Natural killer cell (primary cell): ENCODE measurements around the gene OGFR. TPM values are rescaled to one million over a fixed set of nuclear protein-coding genes. Genes with fewer than 3 reads are reported as not detected.

ENCODE experiments used
- ATAC-seq, 3 donors: fragments of 150-1000 bp in 2 of 3; fragments of 200-7000 bp in 1 of 3; cut with Tn5 transposase; 1 replicate in 1 of 3; 2 replicates in 2 of 3; pipeline ENCODE4 v1.10.0; 2021; ENCODE audit warnings: mild to moderate bottlenecking in 2 of 3, moderate library complexity in 2 of 3
- DNase-seq, 2 donors: peaks; one replicate each; pipeline versions ENCODE4 v3.0.0 to v3.0.0-alpha.2; 2013 to 2021; ENCODE audit warnings: mixed read lengths in 1 of 2
- H3K27ac ChIP-seq: one replicate; pipeline ENCODE4 v1.5.1; 2013; ENCODE audit warnings: mild to moderate bottlenecking, low read length
- H3K27me3 ChIP-seq: one replicate; pipeline ENCODE4 v1.6.1; 2013; ENCODE audit warnings: low read length; ENCODE audit not compliant: control insufficient read depth, insufficient read depth
- H3K36me3 ChIP-seq: one replicate; pipeline ENCODE4 v1.6.1; 2013; ENCODE audit warnings: low read length; ENCODE audit not compliant: control insufficient read depth, insufficient read depth
- H3K4me1 ChIP-seq: one replicate; pipeline ENCODE4 v1.6.1; 2013; ENCODE audit warnings: low read length; ENCODE audit not compliant: control insufficient read depth, insufficient read depth
- H3K4me3 ChIP-seq: one replicate; pipeline ENCODE4 v1.5.1; 2013; ENCODE audit warnings: low read length
- H3K9me3 ChIP-seq: one replicate; pipeline ENCODE4 v1.6.1; 2013; ENCODE audit warnings: low read length; ENCODE audit not compliant: control insufficient read depth, insufficient read depth
- H3K27ac Mint-ChIP-seq, 2 donors: one replicate each; pipeline ENCODE4 v1.8.0; 2022; ENCODE audit warnings: mild to moderate bottlenecking in 2 of 2, mixed read lengths in 2 of 2, moderate library complexity in 1 of 2
- H3K27me3 Mint-ChIP-seq, 2 donors: one replicate each; pipeline ENCODE4 v1.8.0; 2022; ENCODE audit warnings: low read depth in 2 of 2, mixed read lengths in 2 of 2
- H3K36me3 Mint-ChIP-seq: one replicate; pipeline ENCODE4 v1.8.0; 2022; ENCODE audit warnings: mixed read lengths
- H3K4me1 Mint-ChIP-seq, 2 donors: one replicate each; pipeline ENCODE4 v1.8.0; 2022; ENCODE audit warnings: mixed read lengths in 2 of 2
- H3K4me3 Mint-ChIP-seq: one replicate; pipeline ENCODE4 v1.8.0; 2022; ENCODE audit warnings: mild to moderate bottlenecking, moderate library complexity, mixed read lengths
- H3K9me3 Mint-ChIP-seq, 2 donors: one replicate each; pipeline ENCODE4 v1.8.0; 2022; ENCODE audit warnings: mixed read lengths in 2 of 2
- WGBS: methylation state at CpG from one replicate; pipeline ENCODE4 v1.1.7; 2013; ENCODE audit warnings: missing lambda C conversion rate; ENCODE audit not compliant: insufficient coverage; 5-methylcytosine and 5-hydroxymethylcytosine counted together
- intact Hi-C: fragments of 100-400 bp; cut with micrococcal nuclease; formaldehyde crosslinking; loops from one replicate; pipeline ENCODE4 v1.14.2; 2022
- total RNA-seq, 4 donors: library from RNA; stranded (reverse); fragments of 120-200 nt in 1 of 4; gene quantifications; one replicate each; pipeline versions ENCODE4 v1.2.3 to v1.2.4, GENCODE V29; 2013 to 2022
- TF ChIP-seq, protein P1 (sequence below): fragments of 200-600 bp; IDR thresholded peaks from one replicate; pipeline ENCODE4 v1.8.0; 2022; ENCODE audit warnings: antibody characterized with exemption

OGFR gene
- total RNA-seq, 3 donors from 2014 or later (not counting 1 experiment from before 2014, with no cell fraction given): 71.0 to 84.0 (median 83.0) TPM

DNA sequence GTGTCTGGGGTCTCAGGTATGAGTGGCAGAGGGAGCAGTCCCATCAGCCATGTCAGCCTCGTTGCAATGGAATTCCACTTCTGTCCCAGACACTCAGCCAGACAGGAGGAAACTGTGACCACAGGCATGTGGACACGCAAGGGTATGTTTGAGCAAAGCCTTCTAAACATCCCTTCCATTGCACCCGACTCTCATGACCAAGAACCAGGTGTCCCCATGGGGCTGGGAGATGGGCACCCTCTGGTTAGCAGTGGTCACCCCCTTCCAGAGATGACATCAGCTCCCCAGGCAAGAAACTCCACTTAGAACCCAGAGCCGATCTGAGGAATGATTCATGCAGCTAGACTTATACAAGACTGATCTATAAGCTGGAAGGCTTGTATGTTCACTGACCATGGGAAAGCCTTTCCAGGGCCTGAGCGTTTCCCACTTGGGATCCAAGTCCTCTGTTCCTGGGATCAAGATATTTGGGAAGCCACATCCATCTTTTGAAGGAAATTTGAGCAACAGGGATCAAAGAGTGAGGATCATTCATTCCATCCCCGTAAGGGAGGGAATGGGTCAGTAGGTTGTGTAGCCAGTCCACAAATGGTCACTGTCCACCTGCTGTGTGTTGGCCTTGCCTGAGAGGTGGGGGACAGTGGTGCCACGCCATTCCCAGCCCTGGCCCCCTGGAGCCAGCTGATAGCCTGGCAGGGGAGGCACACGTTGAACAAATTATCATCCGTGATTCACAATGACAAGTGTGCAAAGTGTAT lies 12.3 kb upstream of the OGFR start:
- intact Hi-C loops: loop anchor here (5.0 kb wide), 4 partner anchors 125 to 490 kb away; partner anchors contain the start of gene ADRM1
- WGBS: 82% methylated on average over 9 of the region's 9 CpGs
- Mint-ChIP-seq H3K4me3 (peak overlapping the region; percentile 61), H3K27ac (peak overlapping the region; percentile 93 to 95), H3K4me1 (peaks cover 22 to 48% of the 10 kb centered on the region in 2 donors), H3K36me3 (no peaks in the 10 kb centered on the region), H3K27me3 (no peaks in the 10 kb centered on the region), H3K9me3 (no peaks in the 10 kb centered on the region)
- Histone ChIP-seq H3K27ac (no peak overlapping the region), H3K36me3 (no peaks in the 10 kb centered on the region), H3K4me3 (no peak overlapping the region), H3K9me3 (no peaks in the 10 kb centered on the region), H3K27me3 (no peaks in the 10 kb centered on the region), H3K4me1 (peaks cover 38% of the 10 kb centered on the region)
- TF ChIP-seq, protein P1, sequence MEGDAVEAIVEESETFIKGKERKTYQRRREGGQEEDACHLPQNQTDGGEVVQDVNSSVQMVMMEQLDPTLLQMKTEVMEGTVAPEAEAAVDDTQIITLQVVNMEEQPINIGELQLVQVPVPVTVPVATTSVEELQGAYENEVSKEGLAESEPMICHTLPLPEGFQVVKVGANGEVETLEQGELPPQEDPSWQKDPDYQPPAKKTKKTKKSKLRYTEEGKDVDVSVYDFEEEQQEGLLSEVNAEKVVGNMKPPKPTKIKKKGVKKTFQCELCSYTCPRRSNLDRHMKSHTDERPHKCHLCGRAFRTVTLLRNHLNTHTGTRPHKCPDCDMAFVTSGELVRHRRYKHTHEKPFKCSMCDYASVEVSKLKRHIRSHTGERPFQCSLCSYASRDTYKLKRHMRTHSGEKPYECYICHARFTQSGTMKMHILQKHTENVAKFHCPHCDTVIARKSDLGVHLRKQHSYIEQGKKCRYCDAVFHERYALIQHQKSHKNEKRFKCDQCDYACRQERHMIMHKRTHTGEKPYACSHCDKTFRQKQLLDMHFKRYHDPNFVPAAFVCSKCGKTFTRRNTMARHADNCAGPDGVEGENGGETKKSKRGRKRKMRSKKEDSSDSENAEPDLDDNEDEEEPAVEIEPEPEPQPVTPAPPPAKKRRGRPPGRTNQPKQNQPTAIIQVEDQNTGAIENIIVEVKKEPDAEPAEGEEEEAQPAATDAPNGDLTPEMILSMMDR: no peak
- ATAC-seq (no peak), DNase-seq (no peak)

DNA sequence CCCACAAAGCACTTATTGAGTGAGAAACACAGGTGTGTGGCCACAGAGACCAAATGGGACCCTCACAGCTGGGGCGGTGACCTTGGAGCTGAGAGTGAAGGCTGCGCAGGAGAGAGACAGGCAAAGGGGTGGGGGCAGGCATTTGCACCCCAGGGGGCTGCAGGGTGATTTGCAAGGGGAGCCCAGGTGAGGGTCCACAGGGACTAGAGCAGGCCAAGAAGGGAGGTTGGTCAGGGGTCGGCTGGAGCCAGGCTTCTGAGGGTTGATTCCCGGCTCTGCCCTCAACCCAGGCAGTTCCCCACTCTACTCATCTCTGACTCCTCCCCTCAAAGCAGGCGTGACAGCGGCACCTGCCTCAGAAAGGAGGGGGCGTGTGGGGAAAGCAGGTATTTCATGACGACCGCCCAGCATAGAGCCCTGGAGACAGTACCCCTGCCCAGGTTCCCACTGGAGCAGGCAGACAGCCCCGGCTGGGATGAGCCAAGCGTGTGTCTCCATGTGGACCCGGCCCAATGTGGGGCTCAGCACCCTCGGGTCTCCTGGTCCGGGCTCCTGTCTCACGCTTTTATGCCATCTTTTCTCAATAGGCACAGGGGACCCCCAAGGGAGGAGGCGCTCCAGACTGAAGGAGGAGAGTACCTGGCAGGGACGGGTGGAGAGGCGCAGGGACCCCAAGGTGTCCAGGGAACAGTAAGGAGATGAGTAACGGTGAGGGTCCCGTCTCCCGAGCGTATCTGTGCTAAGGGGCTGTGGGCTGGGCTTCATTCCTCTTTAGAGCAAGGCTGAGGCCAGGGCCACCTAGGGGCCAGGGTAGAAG lies 11.5 kb upstream of the OGFR start:
- Mint-ChIP-seq H3K36me3 (no peaks in the 10 kb centered on the region), H3K4me3 (peak overlapping the region; percentile 92), H3K27me3 (no peaks in the 10 kb centered on the region), H3K27ac (peak overlapping the region; percentile 93 to 95), H3K4me1 (peaks cover 22 to 55% of the 10 kb centered on the region in 2 donors), H3K9me3 (no peaks in the 10 kb centered on the region)
- peaks cover 3% of the 10 kb centered on the region for H3K36me3 ChIP-seq
- no peak for ATAC-seq
- H3K27me3 ChIP-seq: no peaks in the 10 kb centered on the region
- H3K4me1 ChIP-seq: peaks cover 39% of the 10 kb centered on the region
- no peaks in the 10 kb centered on the region for H3K9me3 ChIP-seq
- TF ChIP-seq, protein P1: no peak
- peak in 1 of 2 donors; percentile 48 for DNase-seq
- intact Hi-C loops: loop anchor here (5.0 kb wide), 4 partner anchors 126 to 491 kb away; partner anchors contain the start of gene ADRM1
- 88% methylated on average over 22 of the region's 22 CpGs for WGBS
- H3K27ac ChIP-seq: peak overlapping the region; percentile 100
- H3K4me3 ChIP-seq: peak overlapping the region; percentile 57

DNA sequence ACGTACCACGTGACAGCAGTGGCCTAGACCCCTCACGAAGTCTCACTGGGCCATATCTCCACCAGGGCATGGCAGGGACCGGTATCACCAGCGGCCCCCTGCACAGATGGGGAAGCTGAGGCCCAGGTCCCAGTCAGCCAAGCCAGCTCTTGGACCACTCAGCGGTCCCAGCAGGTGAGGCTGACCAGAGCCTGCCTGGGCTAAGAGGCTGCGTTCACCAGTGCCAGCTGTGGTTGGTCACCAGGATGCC lies 11.0 kb upstream of the OGFR start:
- no peaks in the 10 kb centered on the region for H3K9me3 Mint-ChIP-seq
- Histone ChIP-seq H3K4me3 (peak overlapping the region; percentile 57), H3K4me1 (peaks cover 39% of the 10 kb centered on the region), H3K27me3 (no peaks in the 10 kb centered on the region), H3K36me3 (peaks cover 8% of the 10 kb centered on the region), H3K27ac (peak overlapping the region; percentile 100), H3K9me3 (no peaks in the 10 kb centered on the region)
- H3K36me3 Mint-ChIP-seq: no peaks in the 10 kb centered on the region
- ATAC-seq: no peak
- H3K27me3 Mint-ChIP-seq: no peaks in the 10 kb centered on the region
- DNase-seq: no peak
- peak overlapping the region; percentile 93 to 95 for H3K27ac Mint-ChIP-seq
- peaks cover 25 to 61% of the 10 kb centered on the region in 2 donors for H3K4me1 Mint-ChIP-seq
- intact Hi-C loops: loop anchor here (1.0 to 5.0 kb wide), 7 partner anchors 11 to 491 kb away; partner anchors contain the start of genes ADRM1 and OGFR
- WGBS: 67% methylated on average over 7 of the region's 7 CpGs
- H3K4me3 Mint-ChIP-seq: peak overlapping the region; percentile 92
- TF ChIP-seq, protein P1: no peak
